Measurements from ENCODE around the gene BPNT1. TPM values are rescaled to one million over a fixed set of nuclear protein-coding genes. Genes with fewer than 3 reads are reported as not detected.
"Not testable (repeated sequence)": the region's sequence is repeated elsewhere in the genome, so short reads cannot be mapped to it uniquely, and the experiment has no call there.

Gene BPNT1, protein sequence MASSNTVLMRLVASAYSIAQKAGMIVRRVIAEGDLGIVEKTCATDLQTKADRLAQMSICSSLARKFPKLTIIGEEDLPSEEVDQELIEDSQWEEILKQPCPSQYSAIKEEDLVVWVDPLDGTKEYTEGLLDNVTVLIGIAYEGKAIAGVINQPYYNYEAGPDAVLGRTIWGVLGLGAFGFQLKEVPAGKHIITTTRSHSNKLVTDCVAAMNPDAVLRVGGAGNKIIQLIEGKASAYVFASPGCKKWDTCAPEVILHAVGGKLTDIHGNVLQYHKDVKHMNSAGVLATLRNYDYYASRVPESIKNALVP
- total RNA-seq, result 37.3 and 42.4 TPM in 2 replicates

DNA sequence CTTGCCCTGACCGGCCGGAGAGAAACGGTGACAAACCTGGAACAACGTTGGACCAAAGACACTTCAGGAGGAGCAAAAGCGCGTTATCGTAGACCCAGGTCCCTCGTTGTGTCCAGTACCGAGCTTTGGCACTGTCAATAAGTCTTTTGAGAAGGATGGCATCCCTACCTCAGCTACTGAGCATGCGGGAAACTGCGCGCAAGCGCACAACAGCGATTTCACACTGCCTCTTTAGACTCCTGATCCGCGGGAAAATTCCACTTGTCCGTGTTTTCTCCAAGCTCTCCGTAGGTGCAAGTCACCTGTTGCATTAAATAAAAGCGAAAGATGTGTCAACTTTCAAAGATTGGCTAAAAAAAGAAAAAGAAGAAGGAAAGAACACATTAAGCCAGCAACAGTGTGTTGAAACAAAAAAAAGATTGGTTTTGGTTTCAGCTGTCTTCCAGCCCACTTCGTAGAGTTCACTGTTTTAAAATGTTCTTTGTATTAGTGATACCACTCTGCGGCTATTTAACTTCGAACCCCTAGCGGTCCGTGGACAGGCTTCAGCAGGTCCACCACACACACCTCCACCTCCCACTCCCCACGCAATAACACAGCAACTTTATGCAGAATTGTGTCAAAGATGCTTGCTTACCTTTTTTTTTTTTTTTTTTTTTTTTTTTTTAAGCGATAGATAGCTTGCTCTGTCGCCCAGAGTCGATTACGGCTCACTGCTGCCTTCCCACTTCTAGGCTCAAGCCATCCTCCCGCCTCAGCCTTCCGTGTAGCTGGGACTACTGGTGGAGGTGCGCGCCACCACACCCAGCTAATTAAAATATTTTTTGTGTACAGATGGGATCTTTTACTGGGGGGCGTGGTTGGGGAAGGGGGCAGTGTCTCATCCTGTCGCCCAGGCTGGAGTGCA lies at the start of gene BPNT1:
BPNT1 (minus strand) TSS at position 139 of the 907 bp plus-strand sequence. CDS start 9,942 bp downstream, outside the sequence.
- peak; percentile 98 for DNase-seq

DNA sequence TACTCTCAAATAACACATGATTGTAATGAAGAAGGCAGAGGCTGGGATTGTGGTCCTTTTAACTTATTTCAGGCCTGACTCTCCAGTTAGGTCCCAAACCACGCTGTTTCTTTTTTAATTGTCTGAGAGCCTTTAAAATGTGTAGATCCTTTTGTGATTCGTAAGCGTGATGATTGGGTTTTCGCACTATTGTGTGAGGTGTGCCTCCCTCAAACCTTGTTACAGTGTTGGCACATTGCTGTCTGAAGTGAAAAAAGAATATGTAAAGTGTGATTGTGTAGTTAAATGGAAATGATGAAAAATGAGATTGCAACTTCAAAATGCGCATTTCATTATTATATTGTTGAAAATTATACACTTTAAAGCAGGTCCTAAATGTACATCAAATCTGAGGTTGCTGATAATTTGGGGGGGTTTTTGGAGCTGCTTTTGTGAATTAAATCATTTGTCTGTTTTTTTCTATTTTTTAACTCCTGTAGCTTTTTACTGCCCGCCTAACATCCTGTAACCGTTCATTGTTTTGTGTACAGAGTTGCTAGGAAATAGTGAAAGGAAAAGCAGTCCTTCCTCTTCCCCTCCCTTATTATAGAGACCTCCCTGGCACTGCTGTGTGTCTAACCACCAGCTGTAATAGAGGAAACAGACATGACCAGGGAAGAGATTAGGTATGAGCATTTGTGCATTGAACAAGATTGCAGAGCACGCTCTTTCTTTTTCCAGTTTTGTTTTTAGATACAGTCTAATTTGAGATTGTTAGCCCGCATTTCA lies 47.6 kb upstream of the BPNT1 start:
- DNase-seq, result peak; percentile 96

DNA sequence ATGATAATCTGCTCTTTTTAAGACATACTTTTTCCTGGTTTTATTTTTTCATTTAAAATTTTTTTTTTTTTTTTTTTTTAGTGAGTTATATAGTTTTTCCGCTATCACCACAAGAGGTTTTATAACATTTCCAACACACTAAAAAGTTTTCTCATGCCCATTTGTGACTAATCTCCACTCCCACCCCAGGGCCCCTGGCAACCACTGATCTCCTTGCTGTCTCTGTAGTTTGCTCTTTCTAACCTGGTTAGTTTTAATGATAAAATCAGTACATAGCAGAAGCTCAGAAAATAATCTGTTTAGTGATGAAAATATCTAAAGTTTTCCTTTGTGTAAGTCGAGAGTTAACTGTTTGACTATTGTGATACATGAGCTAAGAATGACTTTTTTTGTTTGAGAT lies 46.2 kb upstream of the BPNT1 start:
- DNase-seq, result no peak

DNA sequence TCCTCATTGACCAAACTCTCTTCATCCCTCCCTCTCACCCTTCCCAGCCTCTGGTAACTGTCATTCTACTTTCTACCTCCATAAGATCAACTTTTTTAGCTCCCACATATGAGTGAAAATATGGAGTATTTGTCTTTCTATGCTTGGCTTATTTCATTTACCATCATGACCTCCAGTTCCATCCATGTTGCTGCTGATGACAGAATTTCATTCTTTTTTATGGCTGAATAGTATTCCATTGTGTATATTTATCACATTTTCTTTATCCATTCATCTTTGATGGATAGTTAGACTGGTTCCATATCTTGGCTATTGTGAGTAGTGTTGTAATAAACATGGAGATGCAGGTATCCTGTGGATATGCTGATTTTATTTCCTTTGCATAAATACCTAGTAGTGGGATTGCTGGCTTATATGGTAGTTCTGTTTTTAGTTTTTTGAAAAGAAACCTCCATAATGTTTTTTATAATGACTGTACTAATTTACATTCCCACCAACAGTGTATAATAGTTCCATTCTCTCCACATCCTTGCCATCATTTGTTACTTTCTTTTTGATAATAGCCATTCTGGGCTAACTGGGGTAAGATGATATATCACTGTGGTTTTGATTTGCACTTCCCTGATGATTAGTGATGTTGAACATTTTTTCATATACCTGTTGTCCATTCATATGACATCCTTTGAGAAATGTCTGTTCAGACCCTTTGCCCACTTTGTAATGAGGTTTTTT lies 40.1 kb upstream of the BPNT1 start:
- DNase-seq, result no peak

DNA sequence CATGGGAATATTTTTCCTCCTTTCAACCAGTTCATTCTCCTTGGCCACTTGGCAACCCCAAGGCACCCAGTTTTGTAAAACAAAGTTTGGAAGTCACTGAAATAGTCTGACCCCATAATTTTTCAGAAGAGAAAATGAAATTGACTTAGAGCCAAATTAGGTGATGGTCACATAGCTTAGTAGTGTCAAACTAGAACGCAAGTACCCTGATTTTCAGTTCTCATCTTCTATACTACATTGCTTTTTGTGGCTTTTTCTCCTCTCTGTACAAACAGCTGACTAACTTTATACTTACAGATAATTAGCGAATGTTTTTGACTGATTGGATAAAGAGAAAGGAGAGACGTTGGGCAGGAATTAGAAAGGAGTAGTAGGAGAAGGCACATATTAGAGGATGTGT lies 37.5 kb upstream of the BPNT1 start:
- DNase-seq, result no peak

DNA sequence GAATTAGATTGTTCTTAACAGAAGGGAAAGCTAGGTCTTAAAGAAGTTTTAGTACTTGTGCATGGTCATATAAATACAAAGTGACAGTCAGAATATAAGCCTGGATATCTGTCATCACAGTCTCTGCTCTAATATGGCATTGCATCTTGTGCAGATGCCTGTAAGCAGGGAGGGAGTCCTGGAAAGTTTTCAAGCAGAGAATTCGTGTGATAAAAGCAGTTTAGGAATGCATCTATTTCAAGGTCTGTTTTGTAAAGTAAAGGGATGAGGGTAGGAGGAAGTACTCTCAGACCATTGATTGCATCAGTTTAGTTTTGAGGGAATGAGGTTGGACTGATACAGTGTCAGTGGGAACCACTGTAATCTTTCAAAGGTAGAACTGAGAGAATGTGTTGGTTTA lies 35.0 kb upstream of the BPNT1 start:
- DNase-seq, result no peak

DNA sequence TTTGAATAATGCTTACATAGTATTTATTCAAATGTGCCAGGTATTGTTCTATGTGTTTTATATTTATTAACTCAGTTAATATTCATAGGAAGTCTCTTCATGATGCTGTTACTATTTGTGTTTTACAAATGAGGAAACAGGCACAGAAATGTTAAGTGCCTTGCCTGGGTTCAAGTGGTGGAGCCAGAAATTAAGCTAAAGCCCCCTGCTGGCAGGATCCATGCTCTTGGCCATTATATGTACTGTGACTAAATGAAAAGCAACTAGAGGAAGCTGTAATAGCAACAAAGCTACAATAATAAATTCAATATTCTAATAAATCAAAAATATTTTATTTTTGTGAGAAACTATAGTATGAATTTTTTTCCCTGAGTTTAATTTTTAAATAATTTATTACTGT lies 34.3 kb upstream of the BPNT1 start:
- DNase-seq, result peak; percentile 24

DNA sequence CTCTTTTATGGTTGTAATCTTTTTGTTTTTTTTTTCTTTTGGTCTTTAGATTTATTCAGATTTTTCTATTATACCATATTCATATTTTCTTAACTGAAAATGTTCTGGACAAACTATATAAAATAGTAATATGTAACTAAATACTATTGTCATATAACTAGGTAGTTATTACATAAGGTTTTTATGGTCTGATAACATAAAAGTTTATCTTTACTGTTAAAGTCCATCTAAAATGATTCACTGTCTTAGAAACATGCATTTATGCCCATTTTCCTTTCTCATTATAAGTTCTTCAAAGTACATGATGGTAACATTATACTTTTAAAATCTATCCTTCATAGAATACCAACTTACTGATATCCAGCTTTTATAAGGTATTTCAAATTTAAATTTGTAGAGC lies 33.5 kb upstream of the BPNT1 start:
- DNase-seq, result no peak

DNA sequence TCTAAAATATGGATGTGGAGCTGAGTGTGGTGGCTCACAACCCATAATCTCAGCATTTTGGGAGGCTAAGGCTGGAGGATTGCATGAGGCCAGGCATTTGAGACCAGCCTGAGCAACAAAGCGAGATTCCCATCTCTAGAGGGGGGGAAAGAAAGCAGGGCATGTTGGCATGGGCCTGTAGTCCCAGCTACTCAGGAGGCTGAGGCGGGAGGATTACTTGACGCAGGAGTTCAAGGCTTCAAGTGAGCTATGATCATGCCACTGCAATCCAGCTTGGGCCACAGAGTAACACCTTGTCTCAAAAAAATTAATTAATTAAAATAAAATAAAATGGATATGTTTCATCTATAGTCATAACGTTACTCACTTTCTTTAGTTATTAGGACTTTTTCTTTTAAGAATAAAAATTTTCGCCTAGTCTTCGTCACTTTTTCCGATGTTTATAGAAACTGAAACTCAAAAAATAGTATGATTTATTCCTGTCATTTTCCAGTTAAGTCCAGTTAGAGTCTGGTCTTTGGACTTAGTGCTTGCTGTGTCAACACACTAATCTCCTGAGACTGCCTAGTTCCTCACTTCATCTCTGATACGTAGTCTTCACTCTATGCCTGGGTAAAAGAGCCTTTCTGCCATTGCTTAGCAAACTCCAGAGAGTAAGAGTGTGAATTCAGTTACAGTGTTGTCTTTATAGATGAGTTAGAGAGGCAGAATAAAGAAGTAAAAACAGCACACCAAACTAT lies 32.4 kb upstream of the BPNT1 start:
- DNase-seq, result no peak

DNA sequence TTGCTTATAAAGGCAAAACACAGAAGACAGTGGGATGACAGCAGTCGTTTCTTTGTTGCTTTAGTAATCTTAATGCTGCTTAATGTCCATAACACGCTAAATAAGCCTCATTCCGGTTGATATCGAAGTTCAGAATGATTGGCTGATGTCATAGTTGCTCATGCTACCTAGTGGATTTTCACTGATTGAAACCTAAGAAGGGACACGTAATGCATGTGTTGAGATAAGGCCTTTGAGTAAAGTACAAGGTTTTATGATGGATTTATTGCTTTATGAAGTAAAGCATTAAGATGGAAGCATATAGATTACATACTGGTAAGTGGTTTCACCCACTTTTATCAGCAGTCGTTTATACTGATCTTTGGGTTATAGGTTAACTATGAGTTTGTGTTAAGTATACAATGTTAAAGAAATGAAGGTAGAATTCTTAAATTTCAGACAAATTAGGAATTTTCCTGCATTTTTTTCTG lies 29.5 kb upstream of the BPNT1 start:
- no peak for DNase-seq

DNA sequence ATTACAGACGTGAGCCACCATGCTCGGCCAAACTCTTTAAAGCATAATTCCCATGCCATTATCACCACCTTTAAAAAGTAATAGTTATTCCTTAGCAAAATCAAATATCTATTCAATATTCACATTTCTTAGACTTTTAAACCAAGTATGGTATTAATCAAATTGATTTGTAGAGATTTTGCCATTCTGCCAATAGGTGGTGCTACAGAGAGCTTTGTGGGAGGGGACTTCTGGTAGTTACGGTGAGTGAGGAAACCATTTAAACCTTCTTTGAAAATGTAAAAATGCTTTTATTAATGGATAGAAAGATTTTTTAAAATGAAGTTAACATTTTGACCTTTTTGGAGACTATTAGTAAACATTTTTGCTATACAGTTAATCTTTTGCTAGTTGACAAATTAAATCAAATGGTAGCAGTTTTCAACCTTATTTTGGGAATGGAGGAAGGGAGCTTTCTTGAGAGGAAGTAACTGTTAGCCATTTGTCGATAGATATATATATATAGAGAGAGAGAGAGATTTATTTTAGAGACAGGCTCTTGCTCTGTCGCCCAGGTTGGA lies 23.6 kb upstream of the BPNT1 start:
- peak; percentile 70 for DNase-seq

DNA sequence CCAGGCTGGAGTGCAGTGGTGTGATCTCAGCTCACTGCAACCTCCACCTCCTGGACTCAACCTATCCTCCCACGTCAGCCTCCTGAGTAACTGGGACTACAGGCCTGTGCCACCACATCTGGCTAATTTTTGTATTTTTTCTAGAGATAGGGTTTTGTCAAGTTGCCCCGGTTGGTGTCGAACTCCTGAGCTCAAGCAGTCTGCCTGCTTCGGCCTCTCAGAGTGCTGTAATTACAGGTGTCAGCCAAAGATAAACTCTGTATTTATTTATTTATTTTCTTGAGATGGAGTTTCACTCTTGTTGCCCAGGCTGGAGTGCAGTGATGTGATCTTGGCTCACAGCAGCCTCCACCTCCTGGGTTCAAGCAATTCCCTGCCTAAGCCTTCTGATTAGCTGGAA lies 23.0 kb upstream of the BPNT1 start:
- DNase-seq, result not testable (repeated sequence)

DNA sequence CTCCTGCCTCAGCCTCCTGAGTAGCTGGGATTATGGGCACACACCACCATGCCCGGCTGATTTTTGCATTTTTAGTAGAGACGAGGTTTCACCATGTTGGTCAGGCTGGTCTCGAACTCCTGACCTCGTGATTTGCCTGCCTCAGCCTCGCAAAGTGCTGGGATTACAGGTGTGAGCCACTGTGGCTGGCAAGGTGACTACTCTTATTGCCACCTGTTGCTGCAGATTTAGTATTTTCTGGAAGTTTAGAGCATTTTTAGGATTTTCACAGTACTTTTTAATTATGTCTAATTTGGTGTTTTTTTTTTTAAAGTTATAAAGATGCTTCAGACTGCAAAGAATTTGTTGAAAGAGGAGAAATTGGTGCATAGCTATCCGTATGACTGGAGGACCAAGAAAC lies 20.9 kb upstream of the BPNT1 start:
- DNase-seq, result not testable (repeated sequence)

DNA sequence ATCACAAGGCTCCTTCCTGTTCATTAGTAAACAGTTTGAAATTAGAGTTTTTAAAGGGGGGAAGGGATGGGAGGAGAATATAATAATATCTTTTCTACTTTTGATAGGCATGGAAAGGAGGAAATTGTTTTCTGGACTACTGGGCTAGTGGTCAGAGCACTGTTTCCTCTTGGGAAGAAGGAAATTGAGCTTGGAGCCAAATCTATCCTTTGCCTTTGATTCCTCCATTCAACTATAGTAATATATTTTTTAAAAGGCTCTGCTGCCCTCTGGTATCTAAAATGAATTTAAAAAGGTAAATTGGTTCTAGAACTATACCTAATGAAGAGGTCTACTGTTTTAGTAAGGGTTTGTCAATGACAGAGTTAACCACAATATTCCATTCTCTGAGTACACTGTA lies 10.2 kb upstream of the BPNT1 start:
- peak; percentile 37 for DNase-seq

DNA sequence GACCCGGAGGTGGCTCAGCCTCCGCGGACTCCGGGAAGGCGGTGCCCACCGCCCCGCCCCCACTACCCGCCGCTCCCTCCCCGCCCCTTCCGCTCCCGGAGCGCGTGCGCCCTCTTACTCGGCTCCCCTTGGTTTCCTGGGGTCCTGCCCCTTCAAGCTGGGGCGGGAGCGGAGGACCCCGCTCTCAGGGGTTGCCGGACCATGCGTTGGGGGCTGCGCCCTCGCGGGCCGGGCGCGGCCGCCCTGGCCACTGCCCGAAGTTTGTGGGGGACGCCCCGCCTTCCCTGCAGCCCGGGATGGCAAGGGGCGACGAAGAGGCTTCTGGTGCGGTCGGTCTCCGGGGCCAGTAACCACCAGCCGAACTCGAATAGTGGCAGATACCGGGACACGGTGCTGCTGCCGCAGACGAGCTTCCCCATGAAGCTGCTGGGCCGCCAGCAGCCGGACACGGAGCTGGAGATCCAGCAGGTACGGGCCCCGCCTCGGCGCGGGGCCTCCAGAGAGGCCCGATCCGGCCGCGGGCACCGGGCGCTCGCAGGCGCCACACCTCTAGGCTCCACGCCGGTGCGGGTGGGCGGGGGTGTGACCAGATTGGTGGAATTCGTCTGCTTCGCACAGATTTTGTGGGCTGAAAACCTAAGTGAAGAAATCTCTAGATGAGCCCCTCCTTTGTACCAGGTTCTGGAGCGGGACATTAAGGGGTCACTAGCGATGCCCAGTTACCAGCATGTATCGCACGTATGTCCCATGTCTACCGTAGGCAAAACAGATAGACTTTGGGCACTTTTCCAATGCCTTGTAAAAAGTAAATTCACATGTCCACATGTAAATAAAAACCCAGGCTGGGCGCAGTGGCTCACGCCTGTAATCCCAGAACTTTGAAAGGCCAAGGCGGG lies 4.7 kb upstream of the BPNT1 start, which contains the start of gene IARS2:
IARS2 (plus strand) TSS at position 117 of the 896 bp plus-strand sequence; CDS start at position 202, 85 bp downstream.
- peak; percentile 90 for DNase-seq

DNA sequence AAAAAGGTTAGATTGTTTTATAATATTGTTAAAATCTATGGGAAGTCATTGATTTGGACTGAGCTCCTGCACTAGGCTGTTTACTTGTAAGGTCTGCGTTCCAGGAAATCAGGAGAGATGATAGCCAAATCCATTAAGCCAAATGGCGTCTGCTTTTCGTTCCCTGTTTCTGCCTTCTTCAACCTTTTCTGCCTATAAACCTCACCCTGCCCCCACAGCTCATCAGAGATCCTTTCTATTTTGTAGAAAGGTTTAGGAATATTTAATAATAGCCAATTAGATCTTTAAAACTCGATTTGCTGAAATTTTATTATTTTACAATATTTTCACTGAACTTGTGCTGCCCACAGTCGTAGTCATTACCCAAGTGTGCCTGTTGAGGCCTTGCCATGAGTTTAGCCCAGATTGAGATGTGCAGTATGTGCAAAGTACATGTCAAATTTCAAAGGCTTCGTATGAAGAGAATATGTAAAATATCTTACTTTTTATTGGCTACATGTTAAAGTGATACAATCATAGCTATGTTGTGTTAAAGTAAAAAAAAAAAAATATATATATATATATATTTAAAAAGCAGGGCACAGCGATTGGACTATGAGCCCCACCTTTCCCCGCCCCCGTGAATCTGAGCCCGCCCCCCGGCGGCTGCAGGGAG lies 3.9 kb upstream of the BPNT1 start:
- DNase-seq, result no peak

DNA sequence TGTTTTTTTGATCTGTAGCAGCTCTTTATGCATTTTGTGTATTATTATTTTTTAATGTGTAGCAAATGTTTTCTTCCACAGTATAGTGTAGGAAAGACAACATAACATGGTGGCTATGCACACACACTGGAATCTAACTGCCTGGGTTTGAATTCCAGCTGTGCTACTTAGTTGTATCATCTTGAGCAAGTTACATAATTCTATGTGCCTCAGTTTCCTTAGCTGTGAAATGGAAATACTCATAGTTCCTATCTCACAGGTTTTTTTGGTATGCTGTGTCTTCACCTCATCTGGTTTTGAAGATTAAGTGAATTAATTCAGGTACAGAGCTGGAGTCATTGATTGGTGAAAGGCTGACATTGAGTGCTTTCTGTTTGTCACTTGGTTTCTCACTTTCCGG lies 3.1 kb upstream of the BPNT1 start:
- DNase-seq, result no peak

DNA sequence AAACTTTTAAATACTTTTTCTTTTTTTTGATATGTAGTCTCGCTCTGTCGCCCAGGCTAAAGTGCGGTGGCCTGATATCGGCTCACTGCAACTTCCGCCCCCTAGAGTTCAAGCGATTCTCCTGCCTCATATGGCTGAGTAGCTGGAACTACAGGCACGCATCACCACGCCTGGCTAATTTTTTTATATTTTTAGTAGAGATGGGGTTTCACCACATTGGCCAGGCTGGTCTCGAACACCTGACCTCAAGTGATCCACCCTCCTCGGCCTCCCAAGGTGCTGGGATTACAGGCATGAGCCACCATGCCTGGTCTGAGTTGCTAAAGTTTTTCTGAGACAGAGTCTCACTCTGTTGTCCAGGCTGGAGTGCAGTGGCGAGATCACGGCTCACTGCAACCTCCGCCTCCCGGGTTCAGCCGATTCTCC lies 3.3 kb downstream of the BPNT1 start:
- DNase-seq, result not testable (repeated sequence)

DNA sequence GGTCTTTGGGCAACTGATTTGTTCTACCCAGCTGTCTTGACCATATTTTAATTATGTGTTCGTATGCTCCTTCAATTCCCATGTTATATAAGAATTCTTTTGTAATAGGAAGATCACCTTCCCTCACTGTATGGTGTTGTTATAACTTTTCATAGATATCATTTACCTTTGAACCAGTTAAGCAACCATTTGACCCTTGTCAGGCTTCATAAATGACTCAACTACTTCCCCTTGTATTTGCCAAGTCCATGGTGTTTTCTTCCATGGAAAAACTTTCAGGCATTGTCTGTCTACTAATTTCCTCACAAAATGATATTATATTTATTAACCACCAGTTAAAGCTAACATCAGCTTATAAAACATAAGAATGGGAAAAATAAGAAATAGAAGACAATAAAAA lies 5.1 kb downstream of the BPNT1 start:
- DNase-seq, result peak; percentile 65

Data from dermis blood vessel endothelial cell (primary cell).